Endothelial cell of umbilical vein (primary cell): ENCODE results near the gene RAB10. TPM values are rescaled to one million over a fixed set of nuclear protein-coding genes. Genes with fewer than 3 reads are reported as not detected.
"Not testable (repeated sequence)": the region's sequence is repeated elsewhere in the genome, so short reads cannot be mapped to it uniquely, and the experiment has no call there.

Source experiments
- BruUV-seq: library from RNA; stranded (reverse); fragments of 400-500 nt; replicated peaks from 2 replicates; lab custom pipeline; 2021; lab: Mats Ljungman, UMichigan
- CTCF ChIA-PET: fragments of 300-600, 350-600 bp; sonication (Branson Sonifier 250); formaldehyde crosslinking; loops from one replicate; lab custom pipeline; 2021; ENCODE audit warnings: antibody characterized with exemption, inconsistent platforms; lab: Charles Lee
- POLR2A ChIA-PET: fragments of 300-600, 350-600 bp; sonication (Branson Sonifier 250); formaldehyde crosslinking; loops from one replicate; lab custom pipeline; 2021; ENCODE audit warnings: antibody characterized with exemption, inconsistent platforms; lab: Charles Lee
- DNase-seq: peaks from one replicate; pipeline ENCODE4 v3.0.0-alpha.2; 2011; ENCODE audit warnings: low read depth, low spot score
- FAIRE-seq: peaks from 2 replicates; lab custom pipeline; 2011; peaks lifted over from hg19 to GRCh38; lab: Jason Lieb, UNC
- H2AFZ ChIP-seq: 2 replicates; pipeline ENCODE4 v1.6.0; 2012; ENCODE audit warnings: low read depth, low read length, control low read depth, inconsistent platforms
- H3K27ac ChIP-seq: 2 replicates; pipeline ENCODE4 v1.5.1; 2011; ENCODE audit warnings: low read depth, mild to moderate bottlenecking, control low read depth, low read length, moderate library complexity; ENCODE audit not compliant: insufficient read depth
- H3K27me3 ChIP-seq, 2 experiments: 2 replicates each; pipeline versions ENCODE4 v1.6.0 to v1.6.1; 2011; ENCODE audit warnings: low read length in 2 of 2, mixed read lengths in 1 of 2; ENCODE audit not compliant: control insufficient read depth in 2 of 2, insufficient read depth in 2 of 2
- H3K36me3 ChIP-seq, 2 experiments: 2 replicates in 1 of 2; 3 replicates in 1 of 2; pipeline ENCODE4 v1.5.1; 2011; ENCODE audit warnings: low read length in 2 of 2, mild to moderate bottlenecking in 1 of 2, moderate library complexity in 1 of 2; ENCODE audit not compliant: control insufficient read depth in 2 of 2, insufficient read depth in 2 of 2; ENCODE audit errors: extremely low read depth in 1 of 2
- H3K4me1 ChIP-seq: 3 replicates; pipeline ENCODE4 v1.5.1; 2011; ENCODE audit warnings: mild to moderate bottlenecking, low read length; ENCODE audit not compliant: control insufficient read depth, insufficient read depth; ENCODE audit errors: extremely low read depth
- H3K4me2 ChIP-seq: 2 replicates; pipeline ENCODE4 v1.6.1; 2011; ENCODE audit warnings: low read length, control low read depth, mixed read lengths; ENCODE audit not compliant: insufficient read depth
- H3K4me3 ChIP-seq, 3 experiments: fragments of 200-600 bp in 1 of 3; sonication (generic), shearing (Covaris generic) in 1 of 3; replicated peaks in 1 of 3; 2 replicates each; pipeline ENCODE4 v1.5.1; 2011 to 2016; ENCODE audit warnings: control low read depth in 3 of 3, low read length in 3 of 3, mild to moderate bottlenecking in 2 of 3, inconsistent platforms in 1 of 3, low read depth in 1 of 3, moderate library complexity in 1 of 3; ENCODE audit not compliant: insufficient read depth in 1 of 3
- H3K79me2 ChIP-seq: 2 replicates; pipeline ENCODE4 v1.6.0; 2012; ENCODE audit warnings: low read length, inconsistent platforms; ENCODE audit not compliant: control insufficient read depth, insufficient read depth
- H3K9ac ChIP-seq: replicated peaks from 2 replicates; pipeline ENCODE3; 2011; ENCODE audit warnings: low read length, control low read depth; ENCODE audit not compliant: insufficient read depth; ENCODE audit errors: extremely low read depth
- H3K9me1 ChIP-seq: replicated peaks from 3 replicates; pipeline ENCODE4 v1.6.0; 2011; ENCODE audit warnings: mild to moderate bottlenecking, low read length; ENCODE audit not compliant: control insufficient read depth, insufficient read depth; ENCODE audit errors: extremely low read depth
- H3K9me3 ChIP-seq: replicated peaks from 2 replicates; pipeline ENCODE4 v1.5.1; 2012; ENCODE audit warnings: low read length, inconsistent platforms; ENCODE audit not compliant: control insufficient read depth, insufficient read depth
- H4K20me1 ChIP-seq: replicated peaks from 2 replicates; pipeline ENCODE3; 2011; ENCODE audit warnings: mild to moderate bottlenecking, low read length; ENCODE audit not compliant: control insufficient read depth, insufficient read depth; ENCODE audit errors: extremely low read depth
- EZH2 ChIP-seq: IDR thresholded peaks from 2 replicates; pipeline ENCODE4 v1.6.1; 2012; ENCODE audit warnings: borderline replicate concordance, low read depth, mild to moderate bottlenecking, moderate library complexity, low read length, inconsistent platforms; ENCODE audit not compliant: severe bottlenecking
- FOS ChIP-seq: IDR thresholded peaks from 2 replicates; pipeline ENCODE4 v1.6.1; 2011; ENCODE audit warnings: mild to moderate bottlenecking, low read length, moderate library complexity, borderline replicate concordance; ENCODE audit not compliant: insufficient read depth
- GATA2 ChIP-seq: IDR thresholded peaks from 2 replicates; pipeline ENCODE4 v1.7.0; 2011; ENCODE audit warnings: low read depth, mild to moderate bottlenecking, moderate library complexity, mixed read lengths, low read length; ENCODE audit not compliant: insufficient read length, insufficient read depth
- JUN ChIP-seq: IDR thresholded peaks from 2 replicates; pipeline ENCODE4 v1.6.1; 2011; ENCODE audit warnings: borderline replicate concordance, low read depth; ENCODE audit not compliant: insufficient read length, insufficient read depth
- MAX ChIP-seq: IDR thresholded peaks from 2 replicates; pipeline ENCODE4 v1.6.1; 2011; ENCODE audit not compliant: insufficient read depth, insufficient read length
- MYC ChIP-seq: IDR thresholded peaks from one replicate; pipeline ENCODE4 v1.6.1; 2011; ENCODE audit warnings: mild to moderate bottlenecking, low read depth, low read length
- POLR2A ChIP-seq: IDR thresholded peaks from 2 replicates; pipeline ENCODE4 v1.6.1; 2012; ENCODE audit warnings: low read depth, mild to moderate bottlenecking, control low read depth, low read length
- POLR2AphosphoS5 ChIP-seq: IDR thresholded peaks from 2 replicates; pipeline ENCODE4 v1.6.1; 2012; ENCODE audit warnings: low read depth, mild to moderate bottlenecking, control low read depth, low read length, moderate library complexity; ENCODE audit not compliant: insufficient read depth
- dilution Hi-C: fragments of 300-500 bp; cut with MboI; formaldehyde crosslinking; loops from one replicate; pipeline ENCODE4 v1.15.0; 2019; ENCODE audit warnings: low sequenced_read_pairs; ENCODE audit not compliant: extremely low pct_ligation_motif_present
- intact Hi-C: fragments of 100-400 bp; cut with micrococcal nuclease; formaldehyde crosslinking; loops from one replicate; pipeline ENCODE4 v1.10.0; 2022
- polyA plus RNA-seq, 4 experiments: library from polyadenylated mRNA; depleted of rRNA in 3 of 4; stranded (reverse) in 3 of 4; unstranded in 1 of 4; fragments of >200 nt; gene quantifications; 2 replicates each; pipeline versions ENCODE4 v1.2.1 to v1.2.3, GENCODE V29; 2011 to 2012; ENCODE audit warnings: missing spikeins in 1 of 4
- total RNA-seq: library from RNA; stranded (reverse); gene quantifications from 2 replicates; pipeline ENCODE4 v1.2.3, GENCODE V29; 2021
- TF ChIP-seq, protein P1 (sequence below), 2 donors: IDR thresholded peaks; 1 replicate in 1 of 2; 2 replicates in 1 of 2; pipeline ENCODE4 v1.5.1; 2011; ENCODE audit warnings: low read length in 2 of 2, mild to moderate bottlenecking in 2 of 2, moderate library complexity in 2 of 2, control low read depth in 1 of 2, inconsistent platforms in 1 of 2, low read depth in 1 of 2; ENCODE audit not compliant: insufficient read depth in 1 of 2; ENCODE audit errors: extremely low read depth in 1 of 2

Gene RAB10
- total and polyA plus RNA-seq, 2 donors (not counting 3 experiments of a cell fraction or from before 2014, with no cell fraction given): 45.1 to 104 TPM

GRCh38 chr2:26103752-26104151 is 69.9 kb downstream of the RAB10 start:
- Histone ChIP-seq H3K36me3 (peaks cover 0 to 2% of the 10 kb centered on the region in 2 experiments), H3K9ac (no peak overlapping the region), H3K9me3 (no peaks in the 10 kb centered on the region), H3K4me3 (no peak overlapping the region), H4K20me1 (peaks cover 4% of the 10 kb centered on the region), H3K9me1 (no peaks in the 10 kb centered on the region), H3K27me3 (no peaks in the 10 kb centered on the region), H3K79me2 (peaks cover 76% of the 10 kb centered on the region), H3K4me1 (no peaks in the 10 kb centered on the region), H3K27ac (no peak overlapping the region), H2AFZ (no peak overlapping the region), H3K4me2 (no peak overlapping the region)
- dilution Hi-C loops: no loop called here
- no peak for DNase-seq
- TF ChIP-seq POLR2AphosphoS5: no peak
- no peak for TF ChIP-seq EZH2
- no peak for TF ChIP-seq MAX
- no peak for TF ChIP-seq POLR2A
- no peak for TF ChIP-seq GATA2
- TF ChIP-seq, protein P1, sequence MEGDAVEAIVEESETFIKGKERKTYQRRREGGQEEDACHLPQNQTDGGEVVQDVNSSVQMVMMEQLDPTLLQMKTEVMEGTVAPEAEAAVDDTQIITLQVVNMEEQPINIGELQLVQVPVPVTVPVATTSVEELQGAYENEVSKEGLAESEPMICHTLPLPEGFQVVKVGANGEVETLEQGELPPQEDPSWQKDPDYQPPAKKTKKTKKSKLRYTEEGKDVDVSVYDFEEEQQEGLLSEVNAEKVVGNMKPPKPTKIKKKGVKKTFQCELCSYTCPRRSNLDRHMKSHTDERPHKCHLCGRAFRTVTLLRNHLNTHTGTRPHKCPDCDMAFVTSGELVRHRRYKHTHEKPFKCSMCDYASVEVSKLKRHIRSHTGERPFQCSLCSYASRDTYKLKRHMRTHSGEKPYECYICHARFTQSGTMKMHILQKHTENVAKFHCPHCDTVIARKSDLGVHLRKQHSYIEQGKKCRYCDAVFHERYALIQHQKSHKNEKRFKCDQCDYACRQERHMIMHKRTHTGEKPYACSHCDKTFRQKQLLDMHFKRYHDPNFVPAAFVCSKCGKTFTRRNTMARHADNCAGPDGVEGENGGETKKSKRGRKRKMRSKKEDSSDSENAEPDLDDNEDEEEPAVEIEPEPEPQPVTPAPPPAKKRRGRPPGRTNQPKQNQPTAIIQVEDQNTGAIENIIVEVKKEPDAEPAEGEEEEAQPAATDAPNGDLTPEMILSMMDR (IDR thresholded peaks at IDR 0.05; ENCODE audit: extremely low read depth in 1 of 2, insufficient read depth in 1 of 2, low read depth in 1 of 2, low read length in 2 of 2): no peak
- TF ChIP-seq FOS: no peak
- TF ChIP-seq MYC: no peak
- TF ChIP-seq JUN: no peak
- FAIRE-seq: no peak
- CTCF ChIA-PET: interaction anchor here (2.3 kb wide), 1 partner anchor 16 kb away, joined by 9 read pairs; no protein-coding TSS in a partner anchor
- intact Hi-C loops: no loop called here
- BruUV-seq: no TSS peak
- POLR2A ChIA-PET: no interaction called here

DNA sequence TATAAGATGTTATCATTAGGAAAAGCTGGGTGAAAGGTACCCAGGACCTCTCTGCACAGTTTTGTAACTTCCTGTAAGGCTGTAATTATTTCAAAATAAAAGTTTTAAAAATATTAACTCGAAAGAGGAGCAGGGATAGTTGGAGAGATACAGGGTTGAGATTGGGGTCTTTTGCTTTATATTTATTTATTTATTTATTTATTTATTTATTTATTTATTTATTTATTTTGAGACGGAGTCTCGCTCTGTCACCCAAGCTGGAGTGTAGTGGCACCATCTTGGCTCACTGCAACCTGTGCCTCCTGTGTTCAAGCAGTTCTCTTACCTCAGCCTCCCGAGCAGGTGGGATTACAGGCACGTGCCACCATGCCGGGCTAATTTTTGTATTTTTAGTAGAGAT is 74.8 kb downstream of the RAB10 start:
- H3K27me3 ChIP-seq, dilution Hi-C loops, FAIRE-seq, CTCF ChIA-PET, BruUV-seq, H3K9me3 ChIP-seq, H3K36me3 ChIP-seq, H3K4me3 ChIP-seq, H3K9ac ChIP-seq, intact Hi-C loops, H4K20me1 ChIP-seq, H2AFZ ChIP-seq, DNase-seq, H3K4me2 ChIP-seq, H3K4me1 ChIP-seq, H3K9me1 ChIP-seq, POLR2A ChIA-PET, H3K27ac ChIP-seq: not testable (repeated sequence)
- H3K79me2 ChIP-seq: peaks cover 54% of the 10 kb centered on the region
